HFF-Myc (cell line): Measurements from ENCODE around the gene CCR6.
"Not testable (repeated sequence)": the region's sequence is repeated elsewhere in the genome, so short reads cannot be mapped to it uniquely, and the experiment has no call there.

Source experiments
- DNase-seq: peaks from one replicate; pipeline ENCODE4 v3.0.0-alpha.2; 2011; ENCODE audit warnings: low read depth; ENCODE audit errors: extremely low read depth
- H3K4me3 ChIP-seq: replicated peaks from 2 replicates; pipeline ENCODE4 v1.5.1; 2011; ENCODE audit warnings: low read depth, mild to moderate bottlenecking, control low read depth, low read length
- CTCF ChIP-seq: IDR thresholded peaks from 2 replicates; pipeline ENCODE4 v1.5.1; 2012; ENCODE audit warnings: mild to moderate bottlenecking, low read depth, low read length, control low read depth; ENCODE audit errors: missing control alignments

CCR6 gene

DNA sequence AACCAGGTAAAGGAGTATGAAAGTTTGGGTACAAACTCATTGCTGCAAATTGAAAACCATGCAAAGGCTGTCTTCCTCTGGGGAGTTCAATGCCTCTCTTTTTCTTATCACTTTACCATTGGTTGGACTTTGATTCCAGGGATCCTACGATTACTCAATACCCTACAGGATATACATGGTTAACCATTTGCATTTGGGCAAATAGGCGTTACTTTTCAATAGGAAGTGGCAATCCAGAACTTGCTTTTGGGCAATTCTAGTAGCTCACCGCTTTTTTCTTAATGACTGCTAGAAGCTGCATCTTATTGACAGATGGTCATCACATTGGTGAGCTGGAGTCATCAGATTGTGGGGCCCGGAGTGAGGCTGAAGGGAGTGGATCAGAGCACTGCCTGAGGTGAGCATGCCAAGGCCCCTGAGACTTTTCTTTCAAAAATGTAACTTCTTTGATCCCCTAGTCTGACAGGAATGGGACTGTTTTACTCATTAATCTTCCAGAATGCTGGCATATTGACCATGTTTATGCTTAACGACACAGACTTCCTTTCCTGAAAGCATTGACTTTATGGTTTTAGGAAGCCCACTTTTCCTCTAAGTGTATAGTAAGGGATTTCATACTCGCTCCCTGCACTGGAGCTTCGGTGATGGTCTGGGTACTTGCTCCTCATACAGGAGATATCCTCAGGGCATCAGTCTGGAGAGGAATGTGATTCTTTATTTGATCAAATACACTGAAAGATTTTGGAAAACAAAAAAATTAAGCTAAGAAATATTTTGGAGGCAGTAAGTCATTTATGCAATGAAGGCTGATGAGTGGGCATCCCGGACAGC is at the start of gene CCR6:
CCR6 (plus strand) TSS at position 270 of the 831 bp plus-strand sequence. CDS start 13,039 bp downstream, outside the sequence.
- TF ChIP-seq CTCF, result no peak
- no peak for DNase-seq
- no peak within 1 kb of the TSS for H3K4me3 ChIP-seq

- H3K4me3 ChIP-seq, result no peak overlapping the region
- no peak for DNase-seq
- TF ChIP-seq CTCF, result no peak
Measured at GRCh38 chr6:167073679-167074274, 49.1 kb upstream of the CCR6 start.

- TF ChIP-seq CTCF, result no peak
- H3K4me3 ChIP-seq, result no peak overlapping the region
- DNase-seq, result no peak
Measured at GRCh38 chr6:167077241-167077932, 45.5 kb upstream of the CCR6 start.

- TF ChIP-seq CTCF, result no peak
- DNase-seq, result no peak
- no peak overlapping the region for H3K4me3 ChIP-seq
Measured at GRCh38 chr6:167078745-167079144, 44.2 kb upstream of the CCR6 start.

GRCh38 chr6:167079853-167080297 is 43.0 kb upstream of the CCR6 start:
- no peak for TF ChIP-seq CTCF
- H3K4me3 ChIP-seq, result no peak overlapping the region
- DNase-seq, result no peak

GRCh38 chr6:167087857-167088354 is 35.0 kb upstream of the CCR6 start:
- TF ChIP-seq CTCF, result no peak
- no peak overlapping the region for H3K4me3 ChIP-seq
- DNase-seq, result no peak

- H3K4me3 ChIP-seq, DNase-seq: not testable (repeated sequence)
Measured at GRCh38 chr6:167088741-167089140, 34.2 kb upstream of the CCR6 start.
